Neural progenitor cell (in vitro differentiated cells): ENCODE measurements around the gene CFAP54. TPM values are rescaled to one million over a fixed set of nuclear protein-coding genes. Genes with fewer than 3 reads are reported as not detected.

Experiments used
- DNase-seq: peaks from one replicate; pipeline ENCODE4 v3.0.0-alpha.2; 2016; ENCODE audit warnings: low spot score
- H2AFZ ChIP-seq: fragments of 200-600 bp; sonication (generic); replicated peaks from 2 replicates; pipeline ENCODE4 v1.6.1; 2016; ENCODE audit warnings: antibody characterized with exemption
- H3F3A ChIP-seq: fragments of 200-600 bp; sonication (generic); 2 replicates; pipeline ENCODE4 v1.6.1; 2016; ENCODE audit warnings: antibody characterized with exemption, low read depth
- H3K27ac ChIP-seq: fragments of 200-600 bp; sonication (generic); 2 replicates; pipeline ENCODE4 v1.5.1; 2016; ENCODE audit warnings: mild to moderate bottlenecking
- H3K27me3 ChIP-seq: fragments of 200-600 bp; sonication (generic); 2 replicates; pipeline ENCODE4 v1.6.1; 2016; ENCODE audit warnings: mild to moderate bottlenecking, moderate library complexity
- H3K36me3 ChIP-seq: fragments of 200-600 bp; sonication (generic); 2 replicates; pipeline ENCODE4 v1.5.1; 2016
- H3K4me1 ChIP-seq: fragments of 200-600 bp; sonication (generic); 2 replicates; pipeline ENCODE4 v1.6.1; 2016; ENCODE audit warnings: mixed run types
- H3K4me2 ChIP-seq: fragments of 200-600 bp; sonication (generic); 2 replicates; pipeline ENCODE4 v1.6.1; 2016
- H3K4me3 ChIP-seq: fragments of 200-600 bp; sonication (generic); 2 replicates; pipeline ENCODE4 v1.5.1; 2016
- H3K79me2 ChIP-seq: fragments of 200-600 bp; sonication (generic); 2 replicates; pipeline ENCODE4 v1.6.1; 2016; ENCODE audit warnings: low read depth
- H3K9ac ChIP-seq: fragments of 200-600 bp; sonication (generic); 2 replicates; pipeline ENCODE4 v1.6.1; 2016
- H3K9me3 ChIP-seq: fragments of 200-600 bp; sonication (generic); 2 replicates; pipeline ENCODE4 v1.5.1; 2016; ENCODE audit warnings: low read depth
- H4K20me1 ChIP-seq: fragments of 200-600 bp; sonication (generic); 2 replicates; pipeline ENCODE4 v1.6.1; 2016; ENCODE audit warnings: low read depth
- H3K27ac Mint-ChIP-seq: 3 replicates; pipeline ENCODE4 v1.8.0; 2021; ENCODE audit warnings: mixed read lengths
- H3K27me3 Mint-ChIP-seq: 2 replicates; pipeline ENCODE4 v1.8.0; 2022; ENCODE audit warnings: low read depth, mild to moderate bottlenecking, inconsistent platforms, moderate library complexity, mixed read lengths; ENCODE audit not compliant: insufficient read depth
- H3K36me3 Mint-ChIP-seq: 3 replicates; pipeline ENCODE4 v1.8.0; 2021; ENCODE audit warnings: mixed read lengths
- H3K4me1 Mint-ChIP-seq: 3 replicates; pipeline ENCODE4 v1.8.0; 2021; ENCODE audit warnings: mixed read lengths
- H3K4me3 Mint-ChIP-seq: 3 replicates; pipeline ENCODE4 v1.8.0; 2021; ENCODE audit warnings: mild to moderate bottlenecking, moderate library complexity, mixed read lengths
- H3K9me3 Mint-ChIP-seq: 3 replicates; pipeline ENCODE4 v1.8.0; 2020; ENCODE audit warnings: mixed read lengths
- EZH2 ChIP-seq: fragments of 200-600 bp; sonication (generic); IDR thresholded peaks from 2 replicates; pipeline ENCODE4 v1.6.1; 2017; ENCODE audit warnings: antibody characterized with exemption, mild to moderate bottlenecking, moderate library complexity
- EZH2phosphoT487 ChIP-seq: fragments of 200-600 bp; sonication (generic); IDR thresholded peaks from 2 replicates; pipeline ENCODE4 v1.6.1; 2017; ENCODE audit warnings: antibody characterized with exemption
- total RNA-seq: library from RNA; depleted of rRNA; stranded (reverse); fragments of >200 nt; gene quantifications from 2 replicates; pipeline ENCODE4 v1.2.3, GENCODE V29; 2015; ENCODE audit warnings: low replicate concordance
- TF ChIP-seq, protein P1 (sequence below): fragments of 200-600 bp; sonication (generic); IDR thresholded peaks from 2 replicates; pipeline ENCODE4 v1.5.1; 2017; ENCODE audit warnings: antibody characterized with exemption, mild to moderate bottlenecking

The CFAP54 gene
- total RNA-seq, 1 donor from 2014 or later, result 4.2 TPM

DNA sequence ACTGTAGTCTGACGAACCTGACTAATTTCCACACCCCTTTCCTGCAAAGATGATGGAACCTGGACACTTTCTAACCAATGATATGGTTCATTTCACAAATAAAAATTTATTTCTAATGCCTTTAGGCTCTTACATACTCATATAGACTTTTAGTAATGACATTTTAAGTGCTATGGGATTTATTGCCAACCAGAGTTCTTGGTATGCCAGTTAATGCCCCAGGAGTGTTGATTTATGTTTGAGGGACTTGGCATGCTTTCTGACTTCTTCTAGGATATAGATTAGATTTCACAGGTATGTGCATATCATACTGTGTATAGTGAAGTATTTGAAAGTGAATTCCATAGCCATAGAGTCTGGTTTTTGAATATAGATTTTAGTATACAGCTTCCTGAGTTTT lies 159.5 kb downstream of the CFAP54 start:
- Mint-ChIP-seq H3K4me1 (no peaks in the 10 kb centered on the region), H3K4me3 (no peak overlapping the region)
- no peak overlapping the region for H2AFZ ChIP-seq

DNA sequence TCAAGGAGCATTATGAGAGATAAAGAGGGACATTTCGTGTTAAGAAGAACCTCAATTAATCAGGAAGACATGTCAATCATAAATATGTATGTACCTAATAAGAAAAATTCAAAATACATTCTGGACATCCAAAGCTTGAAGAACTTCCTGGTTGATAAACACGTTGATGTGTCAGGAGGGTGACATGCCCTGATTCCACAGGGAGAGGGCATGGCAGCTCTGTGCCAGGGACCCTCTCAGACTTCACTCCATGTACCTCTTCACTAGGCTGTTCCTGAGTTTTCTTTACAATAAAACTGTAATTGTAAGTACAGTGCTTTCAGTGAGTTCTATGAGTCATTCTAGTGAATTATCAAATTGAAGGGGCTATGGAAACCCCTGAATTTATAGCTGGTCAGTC lies 163.5 kb downstream of the CFAP54 start:
- H3K9ac ChIP-seq, result no peak overlapping the region
- H3K36me3 Mint-ChIP-seq, result no peaks in the 10 kb centered on the region
- H3K4me3 Mint-ChIP-seq, result no peak overlapping the region
- no peaks in the 10 kb centered on the region for H3K9me3 ChIP-seq
- no peak overlapping the region for H3K4me3 ChIP-seq
- no peaks in the 10 kb centered on the region for H3F3A ChIP-seq
- TF ChIP-seq EZH2phosphoT487, result no peak
- no peak for TF ChIP-seq EZH2
- TF ChIP-seq, protein P1, sequence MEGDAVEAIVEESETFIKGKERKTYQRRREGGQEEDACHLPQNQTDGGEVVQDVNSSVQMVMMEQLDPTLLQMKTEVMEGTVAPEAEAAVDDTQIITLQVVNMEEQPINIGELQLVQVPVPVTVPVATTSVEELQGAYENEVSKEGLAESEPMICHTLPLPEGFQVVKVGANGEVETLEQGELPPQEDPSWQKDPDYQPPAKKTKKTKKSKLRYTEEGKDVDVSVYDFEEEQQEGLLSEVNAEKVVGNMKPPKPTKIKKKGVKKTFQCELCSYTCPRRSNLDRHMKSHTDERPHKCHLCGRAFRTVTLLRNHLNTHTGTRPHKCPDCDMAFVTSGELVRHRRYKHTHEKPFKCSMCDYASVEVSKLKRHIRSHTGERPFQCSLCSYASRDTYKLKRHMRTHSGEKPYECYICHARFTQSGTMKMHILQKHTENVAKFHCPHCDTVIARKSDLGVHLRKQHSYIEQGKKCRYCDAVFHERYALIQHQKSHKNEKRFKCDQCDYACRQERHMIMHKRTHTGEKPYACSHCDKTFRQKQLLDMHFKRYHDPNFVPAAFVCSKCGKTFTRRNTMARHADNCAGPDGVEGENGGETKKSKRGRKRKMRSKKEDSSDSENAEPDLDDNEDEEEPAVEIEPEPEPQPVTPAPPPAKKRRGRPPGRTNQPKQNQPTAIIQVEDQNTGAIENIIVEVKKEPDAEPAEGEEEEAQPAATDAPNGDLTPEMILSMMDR, result peak; percentile 18
- no peak overlapping the region for H3K27ac Mint-ChIP-seq
- H3K36me3 ChIP-seq, result no peaks in the 10 kb centered on the region
- no peaks in the 10 kb centered on the region for H4K20me1 ChIP-seq
- H3K27me3 Mint-ChIP-seq, result no peaks in the 10 kb centered on the region
- H3K4me1 ChIP-seq, result no peaks in the 10 kb centered on the region
- H3K79me2 ChIP-seq, result no peaks in the 10 kb centered on the region
- no peaks in the 10 kb centered on the region for H3K9me3 Mint-ChIP-seq
- no peak overlapping the region for H2AFZ ChIP-seq
- DNase-seq, result no peak
- no peak overlapping the region for H3K27ac ChIP-seq
- H3K27me3 ChIP-seq, result no peaks in the 10 kb centered on the region
- H3K4me1 Mint-ChIP-seq, result no peaks in the 10 kb centered on the region
- no peak overlapping the region for H3K4me2 ChIP-seq

More for the DNA sequence above, 159.5 kb downstream of the CFAP54 start:
- Histone ChIP-seq H3K79me2 (no peaks in the 10 kb centered on the region), H3K4me1 (no peaks in the 10 kb centered on the region), H3K27me3 (no peaks in the 10 kb centered on the region), H3K4me2 (no peak overlapping the region), H3K36me3 (no peaks in the 10 kb centered on the region), H3K4me3 (no peak overlapping the region), H3K27ac (no peak overlapping the region), H4K20me1 (no peaks in the 10 kb centered on the region), H3F3A (no peaks in the 10 kb centered on the region), H3K9me3 (no peaks in the 10 kb centered on the region), H3K9ac (no peak overlapping the region)
- no peak for DNase-seq
- TF ChIP-seq, protein P1, result no peak
- TF ChIP-seq EZH2phosphoT487 (no peak), EZH2 (no peak)
- Mint-ChIP-seq H3K9me3 (peaks cover 2% of the 10 kb centered on the region), H3K36me3 (no peaks in the 10 kb centered on the region), H3K27me3 (no peaks in the 10 kb centered on the region), H3K27ac (no peak overlapping the region)

DNA sequence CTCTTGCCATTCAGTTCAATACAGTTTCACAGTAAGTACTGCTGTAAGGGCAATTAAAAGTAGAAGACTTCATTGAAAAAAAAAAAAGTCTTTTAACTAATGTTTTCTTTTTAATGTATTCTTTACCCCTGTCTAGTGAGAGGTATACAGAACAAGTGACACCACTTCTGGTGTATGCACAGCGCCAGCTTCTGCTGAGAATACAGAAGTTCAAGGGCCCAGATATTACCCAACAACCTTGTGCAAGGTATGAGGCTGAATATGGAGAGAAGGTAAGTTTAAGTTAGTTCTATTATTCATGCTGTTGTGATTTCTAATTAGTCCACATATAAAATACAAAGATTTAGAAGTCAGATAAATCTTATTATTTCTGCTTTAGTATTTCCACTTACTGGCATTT lies 168.7 kb downstream of the CFAP54 start:
- Histone ChIP-seq H3K4me1 (peaks cover 8% of the 10 kb centered on the region), H3K36me3 (no peaks in the 10 kb centered on the region), H3K79me2 (no peaks in the 10 kb centered on the region), H3K9me3 (no peaks in the 10 kb centered on the region), H3K27me3 (no peaks in the 10 kb centered on the region), H3K4me2 (no peak overlapping the region), H3K27ac (no peak overlapping the region), H2AFZ (no peak overlapping the region), H3K4me3 (no peak overlapping the region), H3K9ac (no peak overlapping the region), H3F3A (no peaks in the 10 kb centered on the region), H4K20me1 (no peaks in the 10 kb centered on the region)
- Mint-ChIP-seq H3K36me3 (peaks cover 6% of the 10 kb centered on the region), H3K27me3 (no peaks in the 10 kb centered on the region), H3K27ac (no peak overlapping the region), H3K4me3 (no peak overlapping the region), H3K9me3 (no peaks in the 10 kb centered on the region), H3K4me1 (peaks cover 13% of the 10 kb centered on the region)
- TF ChIP-seq EZH2phosphoT487 (no peak), EZH2 (no peak)
- TF ChIP-seq, protein P1, result no peak
- DNase-seq, result no peak

DNA sequence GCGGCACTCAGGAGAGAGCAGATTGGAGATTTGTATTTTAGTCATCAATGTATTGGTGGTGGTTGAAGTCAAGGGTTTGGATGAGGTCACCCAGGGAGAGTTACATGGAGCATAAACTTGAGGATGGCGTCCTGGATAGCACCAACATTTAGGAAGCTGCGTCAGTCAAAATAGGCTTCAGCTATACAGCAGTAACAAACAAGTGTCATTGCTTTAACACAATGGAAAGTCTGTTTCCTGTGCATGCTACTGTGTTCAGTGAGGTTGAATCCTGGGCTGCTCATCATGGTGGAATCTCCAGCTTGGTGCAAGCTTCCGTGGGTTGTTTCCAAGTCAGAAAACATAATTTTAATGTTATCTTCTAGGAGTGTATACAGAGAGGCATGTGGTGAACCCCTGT lies 180.4 kb downstream of the CFAP54 start:
- no peak overlapping the region for H3K27ac ChIP-seq
- H3K4me1 ChIP-seq, result peaks cover 6% of the 10 kb centered on the region
- H3K27me3 ChIP-seq, result no peaks in the 10 kb centered on the region
- no peak overlapping the region for H2AFZ ChIP-seq
- no peak overlapping the region for H3K4me3 ChIP-seq
- H3K4me2 ChIP-seq, result no peak overlapping the region
- Mint-ChIP-seq H3K4me1 (no peaks in the 10 kb centered on the region), H3K4me3 (no peak overlapping the region), H3K36me3 (peaks cover 16% of the 10 kb centered on the region), H3K27ac (no peak overlapping the region), H3K9me3 (peaks cover 23% of the 10 kb centered on the region), H3K27me3 (no peaks in the 10 kb centered on the region)
- H3K36me3 ChIP-seq, result no peaks in the 10 kb centered on the region
- H3K9me3 ChIP-seq, result no peaks in the 10 kb centered on the region
- H4K20me1 ChIP-seq, result no peaks in the 10 kb centered on the region
- DNase-seq, result no peak
- H3F3A ChIP-seq, result peaks cover 5% of the 10 kb centered on the region
- TF ChIP-seq EZH2phosphoT487 (no peak), EZH2 (no peak)
- TF ChIP-seq, protein P1, result no peak
- H3K9ac ChIP-seq, result no peak overlapping the region
- H3K79me2 ChIP-seq, result no peaks in the 10 kb centered on the region
